Vagina (tissue), 2 donors: ENCODE measurements around the gene KLK13. TPM values are rescaled to one million over a fixed set of nuclear protein-coding genes. Genes with fewer than 3 reads are reported as not detected.

Source experiments
- DNase-seq, 2 donors: peaks; one replicate each; pipeline ENCODE4 v3.0.0-alpha.2; 2017; ENCODE audit errors: extremely low spot score in 2 of 2
- H3K27ac ChIP-seq: fragments of 200-600 bp; sonication (generic); one replicate; pipeline ENCODE4 v1.5.1; 2019
- H3K27me3 ChIP-seq: fragments of 200-600 bp; sonication (generic); one replicate; pipeline ENCODE4 v1.5.1; 2019
- H3K36me3 ChIP-seq, 2 donors: fragments of 200-600 bp; sonication (generic); one replicate each; pipeline ENCODE4 v1.5.1; 2017 to 2019
- H3K4me1 ChIP-seq: fragments of 200-600 bp; sonication (generic); one replicate; pipeline ENCODE4 v1.5.1; 2019
- H3K4me3 ChIP-seq, 2 donors: fragments of 200-600 bp; sonication (generic); 1 replicate in 1 of 2; 2 replicates in 1 of 2; pipeline ENCODE4 v1.5.1; 2016 to 2019
- H3K9me3 ChIP-seq: fragments of 200-600 bp; sonication (generic); one replicate; pipeline ENCODE4 v1.5.1; 2019
- CTCF ChIP-seq, 3 experiments: fragments of 450-650 bp in 2 of 3; fragments of 200-600 bp in 1 of 3; sonication (generic) in 1 of 3; IDR thresholded peaks; one replicate each; pipeline ENCODE4 v1.5.1; 2017 to 2019; ENCODE audit warnings: antibody characterized with exemption in 3 of 3, mild to moderate bottlenecking in 2 of 3, moderate library complexity in 2 of 3
- POLR2A ChIP-seq, 2 donors: fragments of 450-650 bp; IDR thresholded peaks; one replicate each; pipeline ENCODE4 v1.6.1; 2017; ENCODE audit warnings: antibody characterized with exemption in 2 of 2, mild to moderate bottlenecking in 2 of 2, moderate library complexity in 2 of 2
- POLR2AphosphoS5 ChIP-seq, 2 donors: sonication (generic); formaldehyde crosslinking; IDR thresholded peaks; one replicate each; pipeline ENCODE4 v1.9.0; 2017; ENCODE audit warnings: antibody characterized with exemption in 2 of 2, mild to moderate bottlenecking in 2 of 2, low read depth in 1 of 2; ENCODE audit not compliant: insufficient read depth in 1 of 2
- intact Hi-C: fragments of 100-400 bp; cut with DNase I; formaldehyde crosslinking; loops from one replicate; pipeline ENCODE4 v1.15.1; 2023
- total RNA-seq: library from RNA; depleted of rRNA; stranded (reverse); fragments of >200 nt; gene quantifications from one replicate; pipeline ENCODE4 v1.2.3, GENCODE V29; 2016

The KLK13 gene
- 31.2 TPM for total RNA-seq

GRCh38 chr19:51064534-51065220, at the start of gene KLK13:
KLK13 (minus strand) TSS chr19:51065092; CDS start chr19:51065067, 25 bp downstream.
- H3K4me3 ChIP-seq: peak within 1 kb of the TSS; percentile 26 to 34
- no peaks in the 10 kb centered on the region for H3K36me3 ChIP-seq
- no peaks in the 10 kb centered on the region for H3K27me3 ChIP-seq
- peaks cover 22% of the 10 kb centered on the region for H3K4me1 ChIP-seq
- no peak for DNase-seq
- intact Hi-C loops: no loop called here
- H3K9me3 ChIP-seq: no peaks in the 10 kb centered on the region
- TF ChIP-seq POLR2AphosphoS5 (IDR thresholded peaks at IDR 0.05; ENCODE audit: insufficient read depth in 1 of 2, low read depth in 1 of 2) (no peak), POLR2A (IDR thresholded peaks at IDR 0.05) (no peak), CTCF (IDR thresholded peaks at IDR 0.05) (no peak)
- H3K27ac ChIP-seq: peak within 1 kb of the TSS; percentile 60

- H3K27ac ChIP-seq: no peak overlapping the region
- intact Hi-C loops: no loop called here
- TF ChIP-seq POLR2AphosphoS5 (IDR thresholded peaks at IDR 0.05; ENCODE audit: insufficient read depth in 1 of 2, low read depth in 1 of 2) (no peak), CTCF (IDR thresholded peaks at IDR 0.05) (no peak), POLR2A (IDR thresholded peaks at IDR 0.05) (no peak)
- no peaks in the 10 kb centered on the region for H3K4me1 ChIP-seq
- no peak overlapping the region for H3K4me3 ChIP-seq
- DNase-seq: no peak
- no peaks in the 10 kb centered on the region for H3K36me3 ChIP-seq
- H3K9me3 ChIP-seq: no peaks in the 10 kb centered on the region
- H3K27me3 ChIP-seq: no peaks in the 10 kb centered on the region
Observed at GRCh38 chr19:51114087-51114729, 49.3 kb upstream of the KLK13 start.

- H3K4me1 ChIP-seq: peaks cover 15% of the 10 kb centered on the region
- TF ChIP-seq POLR2A (IDR thresholded peaks at IDR 0.05) (no peak), POLR2AphosphoS5 (IDR thresholded peaks at IDR 0.05; ENCODE audit: insufficient read depth in 1 of 2, low read depth in 1 of 2) (no peak), CTCF (IDR thresholded peaks at IDR 0.05) (no peak)
- intact Hi-C loops: no loop called here
- no peak for DNase-seq
- H3K27ac ChIP-seq: no peak overlapping the region
- no peaks in the 10 kb centered on the region for H3K36me3 ChIP-seq
- H3K27me3 ChIP-seq: no peaks in the 10 kb centered on the region
- H3K4me3 ChIP-seq: no peak overlapping the region
- H3K9me3 ChIP-seq: no peaks in the 10 kb centered on the region
Observed at GRCh38 chr19:51111606-51112005, 46.7 kb upstream of the KLK13 start.

- H3K4me3 ChIP-seq: no peak overlapping the region
- H3K27me3 ChIP-seq: no peaks in the 10 kb centered on the region
- H3K4me1 ChIP-seq: peaks cover 16% of the 10 kb centered on the region
- H3K27ac ChIP-seq: no peak overlapping the region
- no peaks in the 10 kb centered on the region for H3K36me3 ChIP-seq
- no peak for DNase-seq
- H3K9me3 ChIP-seq: no peaks in the 10 kb centered on the region
- no peak for TF ChIP-seq POLR2AphosphoS5 (IDR thresholded peaks at IDR 0.05; ENCODE audit: insufficient read depth in 1 of 2, low read depth in 1 of 2)
- TF ChIP-seq CTCF (IDR thresholded peaks at IDR 0.05): no peak
- no peak for TF ChIP-seq POLR2A (IDR thresholded peaks at IDR 0.05)
- intact Hi-C loops: no loop called here
Observed at GRCh38 chr19:51110666-51110971, 45.7 kb upstream of the KLK13 start.

- H3K9me3 ChIP-seq: no peaks in the 10 kb centered on the region
- H3K4me3 ChIP-seq: peak overlapping the region; percentile 51 to 83
- H3K27me3 ChIP-seq: no peaks in the 10 kb centered on the region
- H3K4me1 ChIP-seq: peaks cover 16% of the 10 kb centered on the region
- peak overlapping the region; percentile 15 for H3K27ac ChIP-seq
- H3K36me3 ChIP-seq: peaks cover 0 to 2% of the 10 kb centered on the region in 2 donors
- intact Hi-C loops: no loop called here
- TF ChIP-seq POLR2A (IDR thresholded peaks at IDR 0.05) (no peak), CTCF (IDR thresholded peaks at IDR 0.05) (no peak), POLR2AphosphoS5 (IDR thresholded peaks at IDR 0.05; ENCODE audit: insufficient read depth in 1 of 2, low read depth in 1 of 2) (no peak)
- DNase-seq: no peak
Observed at GRCh38 chr19:51108805-51109146, 43.9 kb upstream of the KLK13 start.
